Airway epithelial cell (primary cell): Measurements from ENCODE around the gene ZNF575. TPM values are rescaled to one million over a fixed set of nuclear protein-coding genes. Genes with fewer than 3 reads are reported as not detected.

Experiments
- total RNA-seq: library from RNA; depleted of rRNA; stranded (reverse); fragments of >200 nt; gene quantifications from 2 replicates; pipeline ENCODE4 v1.2.3, GENCODE V29; 2015

Gene ZNF575, protein sequence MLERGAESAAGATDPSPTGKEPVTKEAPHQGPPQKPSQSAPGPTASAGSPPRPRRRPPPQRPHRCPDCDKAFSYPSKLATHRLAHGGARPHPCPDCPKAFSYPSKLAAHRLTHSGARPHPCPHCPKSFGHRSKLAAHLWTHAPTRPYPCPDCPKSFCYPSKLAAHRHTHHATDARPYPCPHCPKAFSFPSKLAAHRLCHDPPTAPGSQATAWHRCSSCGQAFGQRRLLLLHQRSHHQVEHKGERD
- 0.28 TPM in 1 of 2 replicates, not detected in the other for total RNA-seq

DNA sequence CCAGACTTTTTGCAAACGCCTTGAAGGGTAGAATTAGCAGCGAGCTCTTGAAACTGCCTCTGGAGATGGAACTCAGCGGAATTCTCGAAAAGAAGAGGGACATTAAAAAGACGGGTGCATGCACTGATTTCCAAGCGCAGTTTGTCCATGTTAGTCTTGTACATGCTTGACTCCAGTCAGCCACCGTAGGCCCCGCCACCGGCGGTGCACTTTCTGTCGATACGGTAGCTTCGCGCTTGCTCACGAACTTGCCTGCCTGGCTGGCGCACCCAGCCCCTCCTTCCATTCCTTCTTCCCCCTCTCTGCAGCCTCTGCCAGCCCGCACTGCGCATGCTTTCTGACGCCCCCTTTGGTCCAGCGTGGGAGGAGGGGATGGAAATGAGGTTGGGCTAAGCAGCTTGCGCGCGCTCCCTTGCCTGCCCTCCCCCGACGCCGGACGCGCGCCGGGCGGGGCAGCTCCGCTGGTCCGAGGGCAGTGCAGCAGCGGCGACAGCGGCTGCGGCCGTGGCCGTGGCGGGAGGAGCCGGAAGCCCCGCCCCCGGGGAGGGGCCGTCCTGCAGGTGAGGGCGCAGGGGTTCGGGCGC lies at the start of gene ZNF575:
Gene ZNF575 (plus strand): TSS at position 227 of the 584 bp plus-strand sequence. CDS start 1,235 bp downstream, outside the sequence.

DNA sequence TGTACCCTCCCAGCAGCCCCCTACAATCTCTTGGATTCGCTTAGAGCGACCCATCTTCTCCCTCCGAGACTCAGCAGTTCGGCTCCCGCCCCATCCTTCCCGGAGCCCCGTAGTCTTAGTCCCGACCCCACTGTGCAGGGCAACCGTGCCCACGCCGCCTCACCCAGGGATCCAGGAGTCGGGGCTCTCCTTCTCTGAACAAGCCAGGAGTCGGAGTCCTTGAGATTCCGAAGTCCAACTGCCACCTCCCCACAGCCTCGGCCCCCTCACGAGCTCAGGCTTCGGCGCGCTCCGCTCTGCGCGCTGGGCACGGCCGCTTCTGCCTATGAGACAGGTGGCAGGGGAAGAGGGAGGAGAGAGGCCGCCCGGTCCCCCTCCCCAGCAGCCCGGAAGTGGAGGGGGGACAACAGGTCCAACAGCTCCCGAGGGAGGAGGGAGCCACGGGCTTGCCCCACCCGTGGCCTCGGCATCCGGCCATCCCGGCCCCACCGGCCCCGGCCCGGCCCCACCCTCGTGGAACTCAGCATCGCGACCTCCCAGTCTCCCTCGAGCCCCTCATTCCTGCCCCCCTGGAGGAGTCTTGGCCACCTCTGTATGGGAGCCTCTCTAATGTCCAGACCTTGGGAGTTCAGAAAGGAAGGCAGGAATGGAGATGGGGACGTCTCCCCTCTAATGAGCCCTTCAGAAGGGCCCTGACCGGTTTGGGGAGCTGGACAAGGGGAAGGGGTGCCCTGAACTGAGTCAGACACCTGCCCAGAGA lies 28.4 kb upstream of the ZNF575 start, which contains the start of gene PHLDB3:
Gene PHLDB3 (minus strand): TSS at position 321 of the 760 bp plus-strand sequence. CDS start 628 bp downstream, outside the sequence.

DNA sequence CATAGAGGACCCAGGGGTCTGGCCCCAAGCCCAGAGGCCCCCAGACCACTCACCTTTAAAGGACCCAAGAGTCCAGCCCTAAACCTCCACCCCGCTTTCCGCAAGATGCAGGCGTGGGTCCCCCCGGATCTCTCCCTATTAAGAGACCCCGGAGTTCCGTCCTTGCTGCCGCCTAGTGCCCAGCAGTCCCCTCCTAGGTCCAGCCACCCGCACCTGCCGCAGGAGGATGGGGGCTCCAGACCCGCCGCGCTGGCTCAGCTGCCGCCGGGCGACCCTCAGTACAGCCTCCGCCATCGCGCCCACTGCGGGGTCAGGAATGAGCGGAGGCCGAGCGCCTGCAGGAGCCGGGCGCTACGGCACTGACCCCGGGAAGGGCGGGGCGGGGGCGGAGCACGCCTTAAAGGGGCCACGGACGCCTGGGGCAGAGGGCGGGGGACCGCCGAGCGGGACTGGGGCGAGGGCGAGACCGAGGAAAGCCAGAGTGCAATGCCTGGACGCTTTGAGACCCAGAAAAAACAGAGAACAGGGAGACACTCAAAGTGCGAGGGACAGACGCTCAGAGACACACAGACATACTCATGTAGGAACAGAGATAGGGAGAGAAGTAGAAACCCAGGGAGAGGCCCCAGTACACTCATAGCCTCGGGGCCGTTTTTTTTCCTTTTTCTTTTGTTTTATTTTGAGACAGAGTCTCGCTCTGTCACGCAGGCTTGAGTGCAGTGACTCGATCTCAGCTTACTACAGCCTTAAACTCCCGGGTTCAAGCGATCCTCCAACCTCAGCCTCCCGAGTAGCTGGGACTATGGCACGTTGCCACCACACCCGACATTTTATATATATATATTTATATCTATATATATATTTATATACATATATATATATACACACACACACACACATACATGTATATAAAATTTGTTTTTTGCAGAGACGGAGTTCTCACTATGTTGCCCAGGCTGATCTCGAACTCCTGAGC lies 5.8 kb upstream of the ZNF575 start, which contains the start of gene ETHE1:
Gene ETHE1 (minus strand): TSS at position 318 of the 976 bp plus-strand sequence. CDS start 24 bp downstream, at position 294.

DNA sequence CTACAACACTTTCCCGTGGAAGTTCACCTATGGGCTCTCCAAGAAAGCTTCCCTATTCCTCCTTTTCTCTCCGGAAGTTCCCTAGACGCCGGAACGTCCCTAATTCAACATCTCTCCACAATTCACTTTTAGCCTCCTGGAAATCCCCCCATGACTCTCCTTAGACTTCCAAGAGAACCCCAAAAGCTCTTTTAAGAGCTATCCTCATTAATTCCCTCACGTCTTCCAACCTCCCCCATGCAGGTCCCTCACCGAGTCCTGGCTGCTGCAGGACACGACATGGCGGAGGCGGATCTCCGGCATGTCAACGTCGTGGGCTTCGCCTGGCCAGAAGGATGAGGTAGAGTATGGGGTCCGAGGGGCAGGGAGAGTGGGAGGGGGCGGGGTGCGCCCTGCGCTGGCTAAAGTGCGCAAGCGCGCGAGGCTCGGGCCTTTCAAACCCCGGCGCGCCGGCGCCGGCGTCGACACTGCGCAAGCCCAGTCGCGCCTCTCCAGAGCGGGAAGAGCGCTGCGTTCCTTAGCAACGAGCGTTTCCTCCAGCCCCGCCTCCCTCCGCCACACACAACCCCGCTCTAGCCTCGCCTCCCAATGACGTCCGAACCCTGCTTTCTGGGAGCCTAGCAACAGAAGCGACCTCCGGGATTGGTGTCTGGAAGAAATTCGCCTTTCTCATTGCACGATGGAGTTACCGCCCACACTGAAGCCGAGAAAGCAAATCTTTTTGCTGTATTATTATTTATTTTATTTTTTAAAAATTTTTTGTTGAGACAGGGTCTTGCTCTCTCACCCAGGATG lies 42.4 kb downstream of the ZNF575 start, which contains the start of the genes PINLYP and XRCC1:
Gene PINLYP (plus strand): TSS at position 646 of the 795 bp plus-strand sequence. CDS start 1,391 bp downstream, outside the sequence.
Gene XRCC1 (minus strand): TSS at position 372 of the 795 bp plus-strand sequence. CDS start 69 bp downstream, at position 303.

Other genes starting within 250 kb of the ZNF575 start
- gene CD177, start 179.5 kb upstream of the ZNF575 start, total RNA-seq = 0.09 and 0.14 TPM in 2 replicates
- gene TEX101, start 118.3 kb upstream of the ZNF575 start, total RNA-seq = not detected in 2 replicates
- gene LYPD3, start 67.6 kb upstream of the ZNF575 start, total RNA-seq = 288 and 344 TPM in 2 replicates
- gene PHLDB3, start 28.4 kb upstream of the ZNF575 start, total RNA-seq = 41.0 and 48.2 TPM in 2 replicates
- 138 and 170 TPM in 2 replicates for gene ETHE1, start 6.0 kb upstream of the ZNF575 start, total RNA-seq
- 23.2 and 28.4 TPM in 2 replicates for gene XRCC1, start 42.3 kb downstream of the ZNF575 start, total RNA-seq
- 0.98 and 7.4 TPM in 2 replicates for gene PINLYP, start 42.6 kb downstream of the ZNF575 start, total RNA-seq
- 16.9 and 23.2 TPM in 2 replicates for gene IRGQ, start 62.9 kb downstream of the ZNF575 start, total RNA-seq
- 10.9 and 12.2 TPM in 2 replicates for gene ZNF576, start 63.4 kb downstream of the ZNF575 start, total RNA-seq
- not detected in 2 replicates for gene SRRM5, start 78.9 kb downstream of the ZNF575 start, total RNA-seq
- gene ZNF428, start 86.4 kb downstream of the ZNF575 start, total RNA-seq = 20.9 and 21.7 TPM in 2 replicates
- 13.9 and 18.8 TPM in 2 replicates for gene CADM4, start 106.7 kb downstream of the ZNF575 start, total RNA-seq
- 60.3 and 68.0 TPM in 2 replicates for gene PLAUR, start 137.0 kb downstream of the ZNF575 start, total RNA-seq
- gene IRGC, start 182.9 kb downstream of the ZNF575 start, total RNA-seq = not detected in 2 replicates
- gene SMG9, start 221.8 kb downstream of the ZNF575 start, total RNA-seq = 11.8 and 13.7 TPM in 2 replicates
- 11.5 and 12.9 TPM in 2 replicates for gene KCNN4, start 247.8 kb downstream of the ZNF575 start, total RNA-seq